Esophagus muscularis mucosa (tissue), 4 donors: ENCODE results near the gene CKAP2L. TPM values are rescaled to one million over a fixed set of nuclear protein-coding genes. Genes with fewer than 3 reads are reported as not detected.

ENCODE experiments used
- DNase-seq: peaks from one replicate; pipeline ENCODE4 v3.0.0-alpha.2; 2017; ENCODE audit errors: extremely low spot score
- H3K27ac ChIP-seq, 4 donors: fragments of 200-600 bp; sonication (generic); replicated peaks in 1 of 4; 1 replicate in 3 of 4; 2 replicates in 1 of 4; pipeline ENCODE4 v1.5.1; 2016 to 2019; ENCODE audit warnings: mild to moderate bottlenecking in 1 of 4
- H3K27me3 ChIP-seq, 4 donors: fragments of 200-600 bp; sonication (generic); one replicate each; pipeline versions ENCODE4 v1.5.1 to v1.6.0; 2016 to 2019
- H3K36me3 ChIP-seq, 4 donors: fragments of 200-600 bp; sonication (generic); one replicate each; pipeline ENCODE4 v1.5.1; 2016 to 2019
- H3K4me1 ChIP-seq, 4 donors: fragments of 200-600 bp; sonication (generic); one replicate each; pipeline ENCODE4 v1.5.1; 2016 to 2019
- H3K4me3 ChIP-seq, 4 donors: fragments of 200-600 bp; sonication (generic); 1 replicate in 2 of 4; 2 replicates in 2 of 4; pipeline ENCODE4 v1.5.1; 2016 to 2019; ENCODE audit warnings: mild to moderate bottlenecking in 4 of 4, moderate library complexity in 1 of 4
- H3K9me3 ChIP-seq, 4 donors: fragments of 200-600 bp; sonication (generic); 1 replicate in 3 of 4; 2 replicates in 1 of 4; pipeline ENCODE4 v1.5.1; 2016 to 2019
- EP300 ChIP-seq: sonication (generic); formaldehyde crosslinking; IDR thresholded peaks from one replicate; pipeline ENCODE4 v1.6.1; 2017; ENCODE audit warnings: antibody characterized with exemption
- POLR2A ChIP-seq: fragments of 450-650 bp; IDR thresholded peaks from one replicate; pipeline ENCODE4 v1.6.1; 2017; ENCODE audit warnings: antibody characterized with exemption, moderate library complexity, mild to moderate bottlenecking, low read depth
- POLR2AphosphoS5 ChIP-seq, 2 donors: sonication (generic); formaldehyde crosslinking; IDR thresholded peaks; one replicate each; pipeline ENCODE4 v1.6.1; 2017; ENCODE audit warnings: antibody characterized with exemption in 2 of 2
- WGBS: methylation state at CpG from one replicate; pipeline ENCODE4 v1.1.5; 2018; 5-methylcytosine and 5-hydroxymethylcytosine counted together
- intact Hi-C: fragments of 100-400 bp; cut with DNase I; formaldehyde crosslinking; loops from one replicate; pipeline ENCODE4 v1.15.1; 2023
- total RNA-seq, 4 donors: library from RNA; depleted of rRNA; stranded (reverse); fragments of >200 nt; gene quantifications; one replicate each; pipeline versions ENCODE4 v1.1.0 to v1.2.1, GENCODE V29; 2016
- TF ChIP-seq, protein P1 (sequence below), 3 experiments: fragments of 200-600 bp in 2 of 3; fragments of 450-650 bp in 1 of 3; sonication (generic) in 2 of 3; IDR thresholded peaks; one replicate each; pipeline ENCODE4 v1.5.1; 2017 to 2019; ENCODE audit warnings: antibody characterized with exemption in 3 of 3, mild to moderate bottlenecking in 2 of 3, moderate library complexity in 1 of 3

Gene CKAP2L
- total RNA-seq, 4 donors from 2014 or later = 0.23 to 1.5 (median 0.91) TPM; not detected in 1

DNA sequence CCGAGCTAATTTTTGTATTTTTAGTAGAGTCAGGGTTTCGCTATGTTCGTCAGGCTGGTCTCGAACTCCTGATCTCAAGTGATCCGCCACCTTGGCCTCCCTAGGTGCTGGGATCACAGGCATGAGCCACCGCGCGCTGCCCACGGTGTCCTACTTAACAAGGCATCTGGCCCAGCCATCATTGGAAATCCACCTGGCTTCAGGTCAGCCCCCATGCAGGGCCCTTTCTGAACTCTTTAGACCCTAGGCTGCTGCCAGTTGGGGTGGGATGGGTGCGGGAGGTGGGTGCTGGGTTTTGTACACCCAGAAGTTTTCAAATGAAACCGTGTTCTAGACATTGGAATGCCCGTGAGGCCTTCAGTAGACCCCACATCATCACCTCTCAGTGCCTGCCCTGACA, 70.2 kb downstream of the CKAP2L start:
- Histone ChIP-seq H3K36me3 (no peaks in the 10 kb centered on the region), H3K9me3 (no peaks in the 10 kb centered on the region), H3K4me1 (peaks cover 0 to 8% (median 6%) of the 10 kb centered on the region in 4 donors), H3K4me3 (no peak overlapping the region), H3K27me3 (no peaks in the 10 kb centered on the region), H3K27ac (no peak overlapping the region)
- WGBS = 97% methylated on average over 12 of the region's 12 CpGs
- no peak for DNase-seq
- intact Hi-C loops = no loop called here
- TF ChIP-seq POLR2A = no peak
- TF ChIP-seq EP300 = no peak
- TF ChIP-seq POLR2AphosphoS5 (IDR thresholded peaks at IDR 0.05) = no peak
- TF ChIP-seq, protein P1, sequence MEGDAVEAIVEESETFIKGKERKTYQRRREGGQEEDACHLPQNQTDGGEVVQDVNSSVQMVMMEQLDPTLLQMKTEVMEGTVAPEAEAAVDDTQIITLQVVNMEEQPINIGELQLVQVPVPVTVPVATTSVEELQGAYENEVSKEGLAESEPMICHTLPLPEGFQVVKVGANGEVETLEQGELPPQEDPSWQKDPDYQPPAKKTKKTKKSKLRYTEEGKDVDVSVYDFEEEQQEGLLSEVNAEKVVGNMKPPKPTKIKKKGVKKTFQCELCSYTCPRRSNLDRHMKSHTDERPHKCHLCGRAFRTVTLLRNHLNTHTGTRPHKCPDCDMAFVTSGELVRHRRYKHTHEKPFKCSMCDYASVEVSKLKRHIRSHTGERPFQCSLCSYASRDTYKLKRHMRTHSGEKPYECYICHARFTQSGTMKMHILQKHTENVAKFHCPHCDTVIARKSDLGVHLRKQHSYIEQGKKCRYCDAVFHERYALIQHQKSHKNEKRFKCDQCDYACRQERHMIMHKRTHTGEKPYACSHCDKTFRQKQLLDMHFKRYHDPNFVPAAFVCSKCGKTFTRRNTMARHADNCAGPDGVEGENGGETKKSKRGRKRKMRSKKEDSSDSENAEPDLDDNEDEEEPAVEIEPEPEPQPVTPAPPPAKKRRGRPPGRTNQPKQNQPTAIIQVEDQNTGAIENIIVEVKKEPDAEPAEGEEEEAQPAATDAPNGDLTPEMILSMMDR (IDR thresholded peaks at IDR 0.05) = no peak

DNA sequence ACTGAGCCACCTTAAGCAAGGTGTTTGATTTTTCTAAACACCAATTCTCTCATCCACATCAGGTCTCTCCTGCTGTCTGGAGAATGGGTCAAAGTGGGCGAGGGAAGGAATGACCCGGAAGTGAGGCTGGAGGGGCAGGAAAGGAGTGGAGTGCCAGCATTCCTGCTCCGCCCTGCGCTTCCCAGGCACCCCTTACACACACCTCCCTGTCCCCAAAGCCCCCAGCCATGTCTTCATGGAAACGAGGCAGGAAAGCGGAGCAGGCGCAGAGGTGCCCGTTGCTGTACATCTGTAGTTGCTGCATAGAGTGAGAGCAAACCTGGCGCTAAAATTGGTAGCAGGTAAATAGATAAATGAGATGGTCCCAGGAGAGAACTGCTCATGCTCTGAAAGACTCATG, 70.8 kb downstream of the CKAP2L start:
- DNase-seq = no peak

DNA sequence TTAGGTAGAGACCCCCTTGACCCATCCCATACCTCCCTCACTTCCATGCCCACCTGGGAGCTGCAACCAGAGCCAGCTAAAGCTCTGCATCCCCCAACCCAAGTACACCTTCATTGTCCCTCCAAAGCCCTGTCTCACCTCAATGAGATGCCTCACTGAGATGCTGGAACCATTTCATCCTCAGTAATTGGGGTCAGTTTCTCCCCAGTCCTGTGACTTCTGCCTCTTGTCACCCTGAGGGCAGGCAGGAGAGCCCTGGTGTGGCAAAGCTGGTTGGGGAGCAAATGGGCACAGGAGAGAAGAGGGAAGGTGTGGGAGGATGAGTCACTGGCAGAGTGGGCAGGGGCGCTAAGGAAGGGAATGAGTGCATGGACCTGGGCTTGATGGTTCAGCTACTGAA, 71.5 kb downstream of the CKAP2L start:
- TF ChIP-seq EP300 (no peak), POLR2AphosphoS5 (IDR thresholded peaks at IDR 0.05) (no peak), POLR2A (no peak)
- TF ChIP-seq, protein P1 (IDR thresholded peaks at IDR 0.05) = no peak
- H3K4me1 ChIP-seq = peaks cover 0 to 8% (median 6%) of the 10 kb centered on the region in 4 donors
- whole genome bisulfite sequencing = 77% methylated on average over 1 of the region's 1 CpG
- no peaks in the 10 kb centered on the region for H3K9me3 ChIP-seq
- intact Hi-C loops = no loop called here
- no peak overlapping the region for H3K27ac ChIP-seq
- no peak for DNase-seq
- H3K4me3 ChIP-seq = no peak overlapping the region
- H3K27me3 ChIP-seq = no peaks in the 10 kb centered on the region
- H3K36me3 ChIP-seq = no peaks in the 10 kb centered on the region

More for the DNA sequence above, 70.8 kb downstream of the CKAP2L start:
- intact Hi-C loops = no loop called here
- TF ChIP-seq POLR2AphosphoS5 (IDR thresholded peaks at IDR 0.05) = no peak
- Histone ChIP-seq H3K36me3 (no peaks in the 10 kb centered on the region), H3K4me3 (no peak overlapping the region), H3K27ac (no peak overlapping the region), H3K9me3 (no peaks in the 10 kb centered on the region), H3K4me1 (peaks cover 0 to 8% (median 6%) of the 10 kb centered on the region in 4 donors), H3K27me3 (no peaks in the 10 kb centered on the region)
- WGBS = 86% methylated on average over 9 of the region's 9 CpGs

DNA sequence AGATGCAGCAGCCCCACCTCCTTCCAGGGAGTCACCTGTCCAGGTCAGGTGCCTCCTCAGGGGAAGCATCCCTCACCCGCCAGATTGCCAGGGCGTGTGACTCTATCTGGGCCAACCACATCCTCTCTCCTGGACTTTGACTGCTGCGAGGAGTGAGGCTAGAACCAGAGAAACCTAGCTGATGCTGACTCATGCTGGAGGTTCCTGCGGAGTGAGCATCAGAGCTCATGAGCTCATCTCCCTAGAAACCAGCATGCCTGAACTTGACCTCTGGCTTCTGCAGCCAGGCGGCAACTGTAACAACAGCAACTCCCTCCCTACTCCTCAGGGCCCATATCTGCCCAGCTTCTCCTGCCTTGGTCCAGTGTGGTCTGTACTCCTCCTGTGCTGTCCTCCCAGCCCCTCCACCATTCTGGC, 71.9 kb downstream of the CKAP2L start:
- 69% methylated on average over 2 of the region's 5 CpGs for WGBS
- Histone ChIP-seq H3K4me1 (peaks cover 0 to 8% (median 6%) of the 10 kb centered on the region in 4 donors), H3K9me3 (no peaks in the 10 kb centered on the region), H3K36me3 (no peaks in the 10 kb centered on the region), H3K27ac (no peak overlapping the region), H3K4me3 (no peak overlapping the region), H3K27me3 (no peaks in the 10 kb centered on the region)
- no peak for TF ChIP-seq POLR2A
- TF ChIP-seq POLR2AphosphoS5 (IDR thresholded peaks at IDR 0.05) = no peak
- TF ChIP-seq EP300 = no peak
- TF ChIP-seq, protein P1 (IDR thresholded peaks at IDR 0.05) = no peak
- DNase-seq = no peak
- intact Hi-C loops = no loop called here

DNA sequence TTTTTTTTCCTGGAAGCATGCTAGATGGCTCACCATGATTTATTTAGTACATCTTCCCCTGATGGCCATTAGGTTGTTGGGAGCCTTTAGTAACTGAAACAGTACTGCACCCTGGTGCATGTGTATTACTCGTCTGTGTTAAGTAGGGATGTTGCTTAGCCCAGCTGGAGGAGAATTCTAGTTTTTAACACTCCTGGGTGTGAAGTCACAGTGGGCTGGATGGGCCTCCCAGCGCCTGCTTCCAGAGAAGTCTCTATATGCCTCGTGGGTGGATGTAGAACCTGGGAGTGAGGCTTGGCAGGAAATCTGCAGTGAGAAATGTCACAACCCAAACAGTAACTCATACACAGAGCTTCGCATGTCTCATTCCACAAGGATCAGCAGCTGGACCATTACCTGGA, 72.5 kb downstream of the CKAP2L start:
- DNase-seq = no peak
- H3K36me3 ChIP-seq = no peaks in the 10 kb centered on the region
- H3K4me1 ChIP-seq = peaks cover 0 to 8% (median 6%) of the 10 kb centered on the region in 4 donors
- intact Hi-C loops = loop anchor here (2.0 kb wide), 1 partner anchor 65 kb away; no protein-coding TSS in a partner anchor
- WGBS = 62% methylated on average over 4 of the region's 4 CpGs
- no peaks in the 10 kb centered on the region for H3K9me3 ChIP-seq
- no peak overlapping the region for H3K27ac ChIP-seq
- no peaks in the 10 kb centered on the region for H3K27me3 ChIP-seq
- no peak overlapping the region for H3K4me3 ChIP-seq
- no peak for TF ChIP-seq POLR2AphosphoS5 (IDR thresholded peaks at IDR 0.05)
- TF ChIP-seq EP300 = no peak
- TF ChIP-seq POLR2A = no peak
- TF ChIP-seq, protein P1 (IDR thresholded peaks at IDR 0.05) = no peak
